Measurements from ENCODE around the gene RRP12.

The RRP12 gene

DNA sequence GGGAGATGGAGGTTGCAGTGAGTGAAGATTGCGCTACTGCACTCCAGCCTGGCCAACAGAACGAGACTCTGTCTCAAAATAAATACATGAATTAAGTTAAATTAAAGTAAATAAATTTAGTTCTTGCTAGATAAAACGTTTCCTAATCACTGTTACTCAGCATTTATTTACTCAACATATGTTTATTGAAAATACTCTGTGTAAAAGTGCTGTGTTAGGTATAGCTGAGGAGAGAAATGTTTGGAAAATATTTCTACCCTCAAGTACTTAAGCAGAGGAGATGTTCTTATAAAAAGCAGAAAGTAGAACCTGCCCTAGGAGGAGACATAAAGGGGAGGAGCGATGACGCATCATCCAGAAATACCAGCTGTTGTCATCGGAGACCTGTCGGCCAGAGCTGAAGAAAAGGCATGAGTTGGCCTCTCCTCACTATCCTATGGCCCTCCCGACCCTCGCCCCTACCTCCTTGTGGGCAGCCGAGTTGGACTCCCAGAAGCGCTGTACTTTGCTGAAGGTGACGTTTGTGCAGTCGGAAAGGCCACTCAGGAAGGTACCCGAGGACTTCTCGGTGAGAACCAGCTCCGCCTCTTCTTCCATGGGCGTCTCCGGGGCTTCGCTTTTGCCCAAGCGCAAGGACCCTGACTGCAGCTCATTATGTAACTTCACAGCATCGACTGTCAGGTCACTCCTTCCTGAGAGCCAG is 1.1 kb downstream of the RRP12 start:
- CTCF ChIA-PET, result interaction anchor here (0.6 to 1.6 kb wide), 4 partner anchors 34 to 375 kb away, joined by 3 to 5 read pairs (median 4); partner anchors contain the start of gene ARHGAP19
- TF ChIP-seq TARDBP (IDR thresholded peaks at IDR 0.05), result no peak
- TF ChIP-seq FOXA1 (IDR thresholded peaks at IDR 0.05), result no peak
- TF ChIP-seq FOXM1 (IDR thresholded peaks at IDR 0.05; ENCODE audit: borderline replicate concordance), result no peak
- no peak for TF ChIP-seq ELF4 (IDR thresholded peaks at IDR 0.05)
- TF ChIP-seq BHLHE40 (IDR thresholded peaks at IDR 0.05; ENCODE audit: borderline replicate concordance), result no peak
- no peak for TF ChIP-seq LEF1 (IDR thresholded peaks at IDR 0.05; ENCODE audit: borderline replicate concordance)
- TF ChIP-seq SUZ12 (IDR thresholded peaks at IDR 0.05), result no peak
- TF ChIP-seq FOXK2 (IDR thresholded peaks at IDR 0.05), result no peak
- TF ChIP-seq ARNT (IDR thresholded peaks at IDR 0.05), result no peak
- no peak; the same call in 1 of the 2 replicates for TF ChIP-seq PKNOX1 (IDR thresholded peaks at IDR 0.05)
- peak; percentile 73 for DNase-seq (ENCODE audit: extremely low spot score)
- POLR2A ChIA-PET, result interaction anchor here (0.7 to 2.2 kb wide), 10 partner anchors 11 to 337 kb away, joined by 3 to 17 read pairs (median 4); partner anchors contain the start of genes FRAT2 and ZFYVE27

GRCh38 chr10:97396056-97396455 is 5.1 kb downstream of the RRP12 start:
- TF ChIP-seq ARNT (IDR thresholded peaks at IDR 0.05) (no peak), BHLHE40 (IDR thresholded peaks at IDR 0.05; ENCODE audit: borderline replicate concordance) (no peak), TARDBP (IDR thresholded peaks at IDR 0.05) (no peak), FOXA1 (IDR thresholded peaks at IDR 0.05) (no peak), ZNF384 (IDR thresholded peaks at IDR 0.05) (no peak), FOXM1 (IDR thresholded peaks at IDR 0.05; ENCODE audit: borderline replicate concordance) (no peak), FOXK2 (IDR thresholded peaks at IDR 0.05) (no peak), PKNOX1 (IDR thresholded peaks at IDR 0.05) (no peak), SUZ12 (IDR thresholded peaks at IDR 0.05) (no peak), LEF1 (IDR thresholded peaks at IDR 0.05; ENCODE audit: borderline replicate concordance) (no peak), ELF4 (IDR thresholded peaks at IDR 0.05) (no peak), CTBP1 (IDR thresholded peaks at IDR 0.05; ENCODE audit: borderline replicate concordance) (no peak), L3MBTL2 (conservative IDR thresholded peaks at IDR 0.05) (no peak), SP1 (IDR thresholded peaks at IDR 0.05) (no peak), NFRKB (IDR thresholded peaks at IDR 0.05) (no peak), HDGF (IDR thresholded peaks at IDR 0.05; ENCODE audit: borderline replicate concordance) (no peak)
- CTCF ChIA-PET, result no interaction called here
- DNase-seq (ENCODE audit: extremely low spot score), result no peak
- POLR2A ChIA-PET, result no interaction called here

- POLR2A ChIA-PET, result no interaction called here
- no peak for DNase-seq (ENCODE audit: extremely low spot score)
- TF ChIP-seq TARDBP (IDR thresholded peaks at IDR 0.05), result no peak
- TF ChIP-seq CTBP1 (IDR thresholded peaks at IDR 0.05; ENCODE audit: borderline replicate concordance), result no peak
- TF ChIP-seq FOXA1 (IDR thresholded peaks at IDR 0.05), result no peak
- no peak for TF ChIP-seq PKNOX1 (IDR thresholded peaks at IDR 0.05)
- no peak for TF ChIP-seq ARNT (IDR thresholded peaks at IDR 0.05)
- CTCF ChIA-PET, result no interaction called here
Measured at GRCh38 chr10:97393034-97393573, 8.0 kb downstream of the RRP12 start.

DNA sequence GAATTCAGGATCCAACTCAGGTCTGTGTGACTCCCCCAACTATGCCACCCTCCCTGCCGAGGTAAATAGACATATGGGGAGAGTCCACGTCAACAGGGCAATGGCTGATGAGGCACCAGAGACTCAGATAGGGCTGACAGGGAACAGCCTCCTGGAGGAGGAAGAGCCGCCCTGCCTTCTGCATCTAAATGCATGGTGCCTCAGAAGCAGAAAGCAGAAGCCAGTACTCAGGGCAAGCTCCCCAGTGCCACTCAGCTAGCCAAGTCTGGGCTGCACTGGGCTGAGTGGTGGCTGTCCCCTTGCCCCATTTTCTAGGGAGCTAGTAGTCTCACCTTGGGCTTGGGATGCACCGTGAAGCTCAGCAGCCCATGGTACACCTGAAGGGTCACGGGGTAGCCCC is 11.0 kb downstream of the RRP12 start:
- TF ChIP-seq SP1 (IDR thresholded peaks at IDR 0.05) (no peak), L3MBTL2 (conservative IDR thresholded peaks at IDR 0.05) (no peak), ARNT (IDR thresholded peaks at IDR 0.05) (no peak), NFRKB (IDR thresholded peaks at IDR 0.05) (no peak), HDGF (IDR thresholded peaks at IDR 0.05; ENCODE audit: borderline replicate concordance) (no peak), PKNOX1 (IDR thresholded peaks at IDR 0.05) (no peak), LEF1 (IDR thresholded peaks at IDR 0.05; ENCODE audit: borderline replicate concordance) (no peak), FOXA1 (IDR thresholded peaks at IDR 0.05) (no peak), SUZ12 (IDR thresholded peaks at IDR 0.05) (no peak), TARDBP (IDR thresholded peaks at IDR 0.05) (no peak), BHLHE40 (IDR thresholded peaks at IDR 0.05; ENCODE audit: borderline replicate concordance) (no peak), CTBP1 (IDR thresholded peaks at IDR 0.05; ENCODE audit: borderline replicate concordance) (no peak), ELF4 (IDR thresholded peaks at IDR 0.05) (no peak), FOXK2 (IDR thresholded peaks at IDR 0.05) (no peak), ZNF384 (IDR thresholded peaks at IDR 0.05) (no peak), FOXM1 (IDR thresholded peaks at IDR 0.05; ENCODE audit: borderline replicate concordance) (no peak)
- no peak for DNase-seq (ENCODE audit: extremely low spot score)
- ChIA-PET POLR2A (no interaction called here), CTCF (no interaction called here)

DNA sequence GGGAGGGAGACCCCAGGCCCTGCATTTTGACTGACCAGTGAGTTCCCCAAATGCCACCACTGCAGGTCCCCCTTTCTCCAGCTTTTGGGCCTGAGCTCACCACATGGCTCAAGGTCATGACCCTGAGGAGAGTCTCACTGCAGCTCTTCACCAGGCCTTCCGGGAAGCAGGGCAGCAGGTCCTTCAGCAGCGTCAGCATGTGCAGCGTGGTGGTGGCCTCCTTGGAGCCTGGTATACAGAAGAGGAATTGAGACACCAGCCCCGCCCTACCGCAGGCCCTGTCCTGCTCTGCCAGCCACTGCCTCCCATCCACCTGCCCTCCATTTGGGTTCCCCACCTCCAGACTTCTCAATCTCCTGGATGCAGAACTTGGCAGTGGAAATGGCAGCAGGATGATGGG is 13.0 kb downstream of the RRP12 start:
- POLR2A ChIA-PET, result interaction anchor here (1.1 kb wide), 1 partner anchor 96 kb away, joined by 3 read pairs; no protein-coding TSS in a partner anchor
- no peak for TF ChIP-seq ZNF384 (IDR thresholded peaks at IDR 0.05)
- no peak for TF ChIP-seq FOXK2 (IDR thresholded peaks at IDR 0.05)
- TF ChIP-seq L3MBTL2 (conservative IDR thresholded peaks at IDR 0.05), result no peak
- TF ChIP-seq FOXA1 (IDR thresholded peaks at IDR 0.05), result no peak
- TF ChIP-seq BHLHE40 (IDR thresholded peaks at IDR 0.05; ENCODE audit: borderline replicate concordance), result no peak
- no peak for TF ChIP-seq TARDBP (IDR thresholded peaks at IDR 0.05)

More for the DNA sequence above, 13.0 kb downstream of the RRP12 start:
- CTCF ChIA-PET, result no interaction called here
- DNase-seq (ENCODE audit: extremely low spot score), result no peak
